HG03060 (cell line): ENCODE measurements around the gene DSTYK.

ENCODE experiments used
- ATAC-seq: cut with Tn5 transposase; IDR thresholded peaks from one replicate; pipeline ENCODE4 v1.9.1; 2021; ENCODE audit warnings: low read depth, moderate number of reproducible peaks; ENCODE audit not compliant: unreplicated experiment

The DSTYK gene

DNA sequence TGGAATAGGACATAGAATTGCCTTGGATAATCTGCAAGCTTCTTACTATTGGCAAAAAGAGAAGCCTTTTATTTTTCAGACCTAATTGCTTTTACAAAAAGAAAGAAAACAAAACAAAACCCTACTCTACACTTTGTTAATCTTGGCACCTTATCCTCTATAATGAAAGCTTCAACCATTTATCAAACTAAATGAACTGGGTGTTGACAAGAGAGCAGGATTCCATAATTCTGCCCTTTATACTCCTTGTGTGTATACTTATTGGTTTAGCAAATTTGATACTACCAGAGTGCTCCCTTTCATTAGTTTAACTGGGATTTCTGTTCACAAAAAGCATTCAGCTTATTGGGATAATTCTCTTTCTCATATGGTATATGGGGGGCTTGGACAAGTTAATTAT, 13.2 kb upstream of the DSTYK start:
- no peak for ATAC-seq

DNA sequence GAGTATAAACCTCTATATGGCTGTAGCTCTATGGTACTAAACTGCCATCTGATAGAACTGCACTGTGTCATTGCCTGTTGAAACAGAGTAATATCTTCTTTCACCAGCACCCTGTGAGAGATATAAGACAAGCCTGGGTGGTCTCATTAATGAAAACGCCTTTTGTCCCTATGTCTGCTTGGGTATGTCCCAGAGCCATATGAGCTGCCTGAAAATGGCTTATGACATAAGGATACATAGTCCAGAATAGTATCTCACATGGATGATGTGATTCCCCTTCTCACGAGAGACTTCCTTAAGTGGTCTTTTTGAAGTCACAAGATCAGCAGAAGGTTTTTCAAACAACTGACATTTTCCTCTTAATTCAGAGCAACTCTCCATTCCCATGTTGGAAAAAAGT, 8.9 kb upstream of the DSTYK start:
- ATAC-seq = no peak

DNA sequence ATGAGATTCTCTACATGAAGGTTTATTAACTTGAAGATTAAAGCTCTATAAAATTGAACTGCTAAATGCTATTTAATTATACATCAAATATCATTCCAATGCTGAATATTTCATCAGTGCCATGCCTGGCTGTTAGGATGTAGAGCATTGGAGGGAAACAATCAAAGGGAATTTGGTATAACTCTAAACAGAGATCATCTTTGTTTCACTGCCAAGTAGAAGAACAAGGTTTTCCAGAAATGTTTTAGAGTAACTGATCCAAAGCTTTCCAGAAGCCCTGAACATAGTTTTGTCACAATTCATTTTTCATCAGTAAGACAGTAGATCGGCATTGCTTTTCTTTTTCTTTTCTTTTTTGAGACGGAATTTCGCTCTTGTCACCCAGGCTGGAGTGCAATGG, 5.9 kb upstream of the DSTYK start:
- no peak for ATAC-seq

DNA sequence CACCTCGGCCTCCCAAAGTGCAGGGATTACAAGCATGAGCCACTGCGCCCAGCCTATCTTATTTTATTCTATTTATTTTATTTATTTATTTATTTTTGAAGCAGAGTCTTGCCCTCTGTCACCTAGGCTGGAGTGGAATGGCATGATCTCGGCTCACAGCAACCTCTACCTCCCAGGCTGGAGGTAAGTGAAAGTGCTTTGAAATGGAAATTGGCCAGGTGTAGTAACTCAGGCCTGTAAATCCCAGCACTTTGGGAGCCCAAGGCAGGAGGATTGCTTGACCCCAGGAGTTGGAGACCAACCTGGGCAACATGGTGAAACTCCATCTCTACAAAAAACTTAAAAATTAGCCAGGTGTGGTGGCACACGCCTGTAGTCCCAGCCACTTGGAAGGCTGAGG, 5.1 kb upstream of the DSTYK start:
- no peak for ATAC-seq

DNA sequence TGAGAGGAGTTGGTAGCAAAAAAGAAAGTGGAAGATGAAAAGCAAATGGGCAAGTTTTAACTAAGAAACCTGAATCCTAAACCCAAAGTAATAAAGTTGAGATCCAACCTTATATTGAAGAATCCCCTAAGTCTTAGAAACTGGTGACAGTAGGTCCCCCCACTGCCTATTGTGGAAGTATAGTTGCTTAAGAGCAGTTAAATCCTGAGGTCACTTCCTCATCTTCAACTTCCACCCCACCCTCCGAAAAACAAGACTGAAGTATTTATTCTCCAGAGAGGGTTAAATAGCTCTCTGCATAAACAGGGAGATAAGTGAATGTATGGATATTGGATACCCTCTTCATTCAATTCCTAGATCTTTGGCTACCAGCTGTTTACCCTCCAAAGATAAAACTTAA, 3.3 kb upstream of the DSTYK start:
- ATAC-seq = no peak

DNA sequence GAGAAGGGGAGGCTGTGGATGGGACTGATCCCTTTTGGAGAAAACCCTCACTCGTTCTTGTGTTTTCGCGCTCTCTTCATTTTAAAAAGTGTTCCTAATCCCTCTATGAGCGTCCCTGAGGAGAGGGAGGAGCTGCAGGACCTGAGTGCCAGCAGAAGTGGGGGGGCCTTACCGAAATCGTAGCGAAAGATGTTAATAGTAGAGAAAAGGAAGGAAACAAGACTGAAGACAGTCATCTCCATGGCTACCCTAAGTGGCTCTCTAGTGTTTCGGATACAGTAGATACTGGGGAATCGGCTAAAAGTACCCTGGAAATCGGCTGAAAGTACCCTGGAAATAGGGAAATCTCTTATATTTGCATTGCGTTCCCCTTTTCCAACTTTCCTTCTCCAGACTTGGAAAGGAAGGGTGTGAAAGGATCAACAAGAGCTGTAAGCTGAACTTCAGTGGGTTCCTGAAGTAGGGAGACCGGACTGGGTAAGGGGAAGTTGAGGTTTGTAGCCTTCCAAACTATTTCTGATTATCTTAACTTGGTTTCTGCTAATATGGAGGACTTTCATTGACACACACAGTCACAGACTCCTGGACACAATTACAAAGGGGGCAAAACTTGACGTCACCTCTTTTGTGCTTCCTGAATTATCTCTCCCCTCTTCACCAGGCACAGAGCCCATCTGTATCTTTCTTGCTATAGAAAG, 486 bp upstream of the DSTYK start:
- no peak for ATAC-seq

DNA sequence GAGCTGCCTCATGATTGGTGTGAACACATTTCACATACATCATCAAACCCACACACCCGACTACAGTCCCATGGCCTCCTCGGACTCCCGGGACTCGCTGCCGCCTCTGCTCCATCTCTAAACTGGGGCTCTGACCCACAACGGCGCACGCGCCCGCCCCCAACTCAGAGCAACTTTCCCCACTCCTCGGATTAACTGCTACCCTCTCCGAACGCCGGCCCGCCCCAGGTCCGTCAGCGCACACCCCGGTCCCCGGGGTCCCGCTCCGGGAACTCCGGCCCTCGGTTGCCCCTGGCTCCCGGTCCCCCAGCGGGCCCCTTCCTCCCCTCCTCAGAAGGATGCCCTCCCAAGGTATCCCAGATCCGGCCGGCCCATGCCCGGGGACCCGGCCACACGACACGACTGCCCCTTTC, 740 bp downstream of the DSTYK start:
- ATAC-seq = no peak

DNA sequence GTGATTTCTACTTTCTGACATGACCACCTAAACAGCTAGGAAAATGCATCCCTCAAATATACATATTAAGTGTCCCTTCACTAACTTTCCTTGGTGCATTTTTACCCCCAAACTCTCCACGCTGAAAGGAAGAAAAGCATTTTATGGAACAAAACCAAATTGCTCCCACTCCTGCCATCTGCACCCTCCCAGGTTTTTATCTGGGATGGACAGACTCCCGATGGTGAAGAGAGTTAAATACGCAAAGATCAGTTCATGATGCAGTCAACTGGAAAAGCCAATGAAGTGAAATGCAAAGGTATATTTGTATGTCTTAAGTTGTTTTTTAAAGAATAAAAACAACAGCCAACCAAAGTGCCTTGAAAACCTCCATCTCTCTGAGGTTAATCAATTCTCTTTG, 2.7 kb downstream of the DSTYK start:
- ATAC-seq = no peak

DNA sequence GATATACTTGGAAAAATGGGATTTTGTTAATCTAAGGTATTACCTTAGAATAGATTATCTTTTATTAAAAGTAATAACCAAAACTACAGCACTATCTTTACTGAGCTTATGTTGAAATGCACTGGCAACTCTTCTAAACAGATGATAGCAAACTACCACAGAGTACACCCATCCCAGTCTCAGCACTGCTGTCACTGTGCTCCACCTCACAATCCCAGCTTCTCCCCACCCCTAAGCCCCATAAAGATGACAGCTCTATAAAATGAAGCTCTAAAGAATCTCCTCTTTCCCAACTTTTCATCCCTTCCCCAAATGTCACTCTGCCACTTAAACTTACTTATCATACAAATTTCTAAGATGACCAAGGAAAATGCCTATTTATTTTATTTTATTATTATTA, 6.4 kb downstream of the DSTYK start:
- ATAC-seq = no peak

DNA sequence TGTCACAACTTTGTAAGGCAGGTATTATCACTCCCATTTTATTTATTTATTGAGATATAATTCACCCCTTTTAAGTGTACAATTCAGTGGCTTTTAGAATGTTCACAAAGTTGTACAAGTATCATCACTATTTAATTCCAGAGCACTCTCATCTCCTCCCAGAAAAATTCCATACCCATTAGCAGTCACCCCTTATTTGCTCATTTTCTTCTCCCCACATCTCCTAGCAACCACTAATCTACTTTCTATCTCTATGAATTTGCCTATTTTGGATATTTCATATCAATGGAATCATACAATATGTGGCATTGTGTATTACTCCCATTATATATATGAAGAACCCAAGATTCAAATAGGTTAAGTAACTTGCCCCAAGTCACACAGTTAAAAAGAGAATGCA, 7.0 kb downstream of the DSTYK start:
- no peak for ATAC-seq

DNA sequence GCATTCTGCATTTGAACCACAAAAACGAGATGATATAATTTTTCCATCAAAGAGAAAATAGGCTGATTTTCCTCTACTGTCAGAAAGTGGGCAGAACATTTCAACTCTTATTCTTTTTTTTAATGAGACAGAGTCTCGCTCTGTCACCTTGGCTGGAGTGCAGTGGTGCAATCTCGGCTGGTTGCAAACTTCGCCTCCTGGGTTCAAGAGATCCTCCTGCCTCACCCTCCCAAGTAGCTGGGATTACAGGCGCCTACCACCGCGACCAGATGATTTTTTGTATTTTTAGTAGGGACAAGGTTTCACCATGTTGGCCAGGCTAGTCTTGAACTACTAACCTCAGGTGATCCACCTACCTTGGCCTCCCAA, 11.6 kb downstream of the DSTYK start:
- no peak for ATAC-seq

DNA sequence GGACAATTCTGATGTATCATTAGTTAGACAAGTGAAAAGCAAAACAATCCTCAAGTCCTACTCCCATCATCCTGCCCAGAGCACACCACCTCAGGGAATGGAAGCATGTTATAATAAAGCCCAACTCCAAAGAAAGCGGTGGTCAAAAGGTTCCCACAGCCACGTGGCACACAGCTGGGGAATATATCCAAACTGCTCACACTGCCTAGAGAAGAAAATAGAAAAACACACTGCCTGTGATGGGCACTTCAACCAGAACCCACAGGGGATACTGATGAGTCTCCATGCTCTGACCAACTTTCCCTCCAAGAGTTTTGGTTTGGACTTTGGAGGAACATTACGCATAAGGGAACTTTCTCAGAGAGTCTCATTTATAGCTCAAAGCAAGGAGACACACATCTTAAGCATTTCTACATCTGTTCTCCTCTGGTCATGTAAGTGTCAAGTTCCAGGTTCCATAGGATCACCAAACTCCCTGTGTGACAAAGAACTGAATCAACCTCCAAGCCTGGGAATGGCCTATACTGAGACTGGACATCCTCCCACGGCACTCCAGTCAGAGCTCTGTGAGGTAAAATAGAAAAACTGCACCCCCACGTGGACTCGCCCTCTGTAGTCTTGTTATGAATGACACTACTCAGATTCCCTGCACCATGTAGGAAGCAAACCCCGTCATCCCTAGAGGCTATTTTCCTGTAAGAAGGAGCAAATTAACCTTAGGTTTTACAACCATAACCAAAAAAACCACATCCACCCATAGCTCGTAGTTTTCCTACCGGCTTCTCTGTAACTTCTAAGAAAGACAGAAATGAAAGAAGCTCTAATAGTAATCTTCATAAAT, 12.2 kb downstream of the DSTYK start:
- no peak for ATAC-seq

DNA sequence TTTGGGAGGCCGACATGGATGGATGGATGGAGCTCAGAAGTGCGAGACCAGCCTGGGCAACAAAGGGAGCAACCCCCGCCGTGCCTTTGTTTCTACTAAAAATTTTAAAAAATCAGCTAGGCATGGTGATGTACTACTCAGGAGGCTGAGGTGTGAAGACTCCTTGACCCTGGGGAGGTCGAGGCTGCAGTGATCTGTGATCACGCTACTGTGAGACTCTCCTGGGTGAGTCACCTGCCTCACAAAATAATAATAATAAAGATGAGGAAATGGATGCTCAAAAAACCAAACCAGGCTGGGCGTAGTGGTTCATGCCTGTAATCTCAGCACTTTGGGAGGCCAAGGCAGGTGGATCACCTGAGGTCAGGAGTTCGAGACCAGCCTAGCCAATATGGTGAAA, 19.2 kb downstream of the DSTYK start:
- ATAC-seq = no peak

DNA sequence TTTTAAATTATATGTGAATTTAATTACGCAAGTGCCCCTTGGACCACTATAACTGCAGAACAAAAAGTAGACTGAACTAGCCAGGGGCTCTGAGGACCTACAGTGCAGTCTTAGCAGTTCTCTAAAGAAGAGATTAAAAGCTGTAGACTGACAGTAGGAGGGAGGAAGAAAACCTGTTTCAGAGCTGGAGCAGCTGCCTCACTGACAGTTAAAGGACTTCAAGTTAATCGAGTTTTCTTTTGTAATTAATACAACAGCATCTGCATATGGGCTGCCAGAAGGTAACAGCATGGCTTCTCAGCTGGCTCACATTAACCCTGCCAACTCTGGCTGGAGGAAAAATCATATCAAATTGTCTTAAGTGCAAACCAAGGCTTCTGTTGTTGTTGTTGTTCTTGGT, 19.9 kb downstream of the DSTYK start:
- ATAC-seq = no peak

DNA sequence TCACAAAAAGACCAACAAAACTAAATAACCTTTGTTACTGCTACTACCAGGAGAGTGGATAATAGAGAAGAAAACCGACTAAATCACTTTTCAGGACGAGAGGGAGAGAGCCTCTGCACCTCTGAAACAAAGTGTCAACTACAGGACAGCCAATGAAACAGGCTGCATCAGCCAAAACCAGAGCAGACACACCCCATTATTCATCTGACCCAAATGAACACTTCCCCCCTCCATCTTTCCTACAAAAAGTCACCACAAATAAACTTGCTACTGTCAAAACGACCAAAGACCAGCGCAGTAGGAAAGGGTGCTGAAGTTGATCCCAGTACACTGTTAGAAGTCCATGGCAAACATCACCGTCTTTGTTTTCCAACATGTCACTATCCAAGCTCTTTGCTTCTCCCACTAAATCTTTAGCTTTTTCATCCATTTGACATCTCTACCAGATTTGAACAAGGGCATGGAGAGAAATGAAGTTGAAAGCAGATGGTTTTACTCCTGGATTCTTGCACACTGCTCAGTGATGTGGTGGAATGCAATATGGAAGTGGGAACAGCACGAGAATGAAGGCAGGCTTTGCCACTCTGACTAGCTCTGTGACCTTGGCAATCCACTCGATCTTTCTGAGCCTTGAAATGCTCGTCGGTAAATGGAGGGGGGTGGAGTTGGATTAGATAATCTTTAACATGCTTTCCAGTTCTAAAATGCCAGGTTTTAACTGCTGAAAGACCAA, 20.5 kb downstream of the DSTYK start:
- ATAC-seq = no peak

DNA sequence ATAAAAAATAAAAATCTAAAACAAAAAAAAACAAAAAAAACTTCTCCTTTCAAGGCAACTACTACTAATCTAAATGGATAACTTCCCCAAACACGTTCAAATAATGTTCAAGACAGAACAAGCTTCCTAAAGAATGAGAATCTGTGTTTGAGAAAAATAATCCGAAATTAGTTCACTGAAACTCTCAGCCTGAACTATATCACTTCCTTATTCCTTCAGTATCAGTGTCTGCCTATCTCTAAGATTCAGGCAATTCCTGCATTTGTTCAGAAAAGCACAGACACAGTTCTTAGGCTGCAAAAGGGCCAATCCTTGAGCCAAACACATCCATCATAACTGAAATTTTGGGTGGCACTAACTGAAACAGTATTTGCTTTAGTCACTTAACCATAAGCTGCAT, 22.4 kb downstream of the DSTYK start:
- no peak for ATAC-seq

DNA sequence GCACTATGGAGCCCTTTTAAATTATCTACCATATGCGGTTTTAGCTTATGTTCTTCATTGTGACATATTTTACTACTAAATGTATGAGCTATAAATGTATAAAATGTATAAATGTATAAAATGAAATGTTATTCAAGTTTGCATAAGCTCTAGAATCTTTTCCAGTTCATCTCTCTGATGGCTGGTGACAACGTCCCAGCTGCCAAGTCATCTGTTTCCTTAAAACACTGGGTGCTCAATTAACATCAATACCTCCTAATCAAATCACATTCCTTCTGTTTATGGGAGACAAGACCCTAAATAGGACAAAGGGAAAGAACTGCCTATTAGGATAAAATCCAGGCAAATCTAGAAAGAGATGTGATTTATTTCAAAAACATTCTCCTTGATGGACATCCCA, 22.9 kb downstream of the DSTYK start:
- no peak for ATAC-seq

DNA sequence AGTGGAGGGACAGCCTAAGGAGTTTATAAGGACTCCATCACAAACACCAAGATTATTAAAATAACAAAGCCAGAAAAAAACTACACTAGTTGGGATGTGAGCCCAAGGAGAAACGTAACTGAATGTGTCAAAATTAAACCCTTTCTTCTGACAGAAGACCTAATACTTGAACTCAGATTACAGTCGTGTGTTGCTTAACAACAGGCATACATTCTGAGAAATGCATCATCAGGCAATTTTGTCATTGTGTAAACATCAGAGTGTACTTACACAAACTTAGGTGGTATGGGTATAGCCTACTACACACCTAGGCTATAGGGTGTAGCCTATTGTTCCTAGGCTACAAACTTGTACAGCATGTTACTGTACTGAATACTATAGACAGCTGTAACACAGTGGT, 23.4 kb downstream of the DSTYK start:
- ATAC-seq = no peak

DNA sequence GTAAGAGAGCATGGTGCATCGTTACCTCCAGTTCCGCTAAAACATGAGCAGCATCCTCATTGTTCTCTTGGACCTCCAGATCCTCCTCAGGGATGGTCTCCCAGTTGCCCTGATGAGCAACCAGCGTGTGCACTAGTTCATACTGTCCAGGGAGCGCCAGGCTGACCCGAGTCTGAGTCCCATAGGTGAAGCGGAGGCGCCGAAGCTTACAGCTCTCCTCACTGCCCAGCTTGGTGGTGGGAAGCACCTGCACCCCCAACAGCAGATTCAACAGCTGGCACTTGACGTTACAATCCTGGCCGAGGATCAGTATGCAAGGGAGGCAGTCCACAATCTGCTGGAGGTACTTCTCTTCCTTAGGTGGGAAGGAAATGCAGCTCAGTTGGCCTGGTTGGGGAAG, 24.1 kb downstream of the DSTYK start:
- no peak for ATAC-seq

DNA sequence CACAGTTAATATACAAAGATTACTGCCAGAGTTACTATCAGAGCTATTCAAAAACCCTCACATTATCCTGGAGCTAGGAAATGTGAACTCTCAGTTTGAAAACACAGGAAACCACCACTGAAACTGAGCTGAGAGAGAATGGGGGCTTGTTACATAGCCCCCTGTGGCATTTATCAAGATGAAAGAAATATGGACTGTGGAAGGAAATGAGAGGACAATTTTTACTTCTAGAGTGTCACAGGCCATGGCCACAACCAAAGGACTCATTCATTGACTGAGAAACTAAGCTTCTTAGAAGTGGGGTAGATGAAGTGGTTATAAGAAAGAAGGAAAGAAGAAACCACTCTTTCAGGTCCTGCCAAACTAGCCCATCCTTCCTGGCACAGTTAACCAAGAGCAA, 25.3 kb downstream of the DSTYK start:
- ATAC-seq = no peak

DNA sequence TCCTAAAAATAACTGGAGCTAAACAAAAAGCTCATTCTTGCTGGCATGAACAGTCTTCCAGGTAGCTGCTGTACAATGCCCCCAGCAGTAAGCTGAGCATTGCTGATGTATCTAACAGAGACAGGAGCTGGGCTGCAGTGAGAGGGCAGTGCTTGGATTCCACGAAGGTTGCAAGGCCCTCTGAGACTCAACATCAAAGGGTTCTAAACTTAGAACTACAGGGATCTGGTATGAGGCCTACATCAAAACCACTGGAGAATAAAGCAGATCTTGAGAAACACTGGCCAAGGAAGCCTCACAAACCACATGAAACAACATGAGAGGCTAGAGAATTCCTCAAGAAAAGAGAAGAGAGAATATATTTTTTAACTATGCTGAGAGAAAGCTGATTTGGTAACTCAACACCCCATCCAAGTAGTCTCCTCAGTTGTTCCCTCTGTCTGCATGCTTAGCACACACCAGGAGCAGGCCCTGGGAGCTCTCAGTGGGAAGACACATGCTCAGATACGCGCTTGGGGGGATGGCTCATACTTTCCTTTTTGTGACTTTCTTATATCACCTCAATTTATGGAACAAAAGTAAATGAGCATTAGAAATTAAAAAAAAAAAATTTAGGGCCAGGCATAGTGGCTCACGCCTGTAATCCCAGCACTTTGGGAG, 27.7 kb downstream of the DSTYK start:
- no peak for ATAC-seq
